Heart right ventricle (tissue), 16 donors: ENCODE measurements around the gene STAMBP. TPM values are rescaled to one million over a fixed set of nuclear protein-coding genes. Genes with fewer than 3 reads are reported as not detected.

Source experiments
- ATAC-seq, 8 donors: fragments of 200-7000 bp; cut with Tn5 transposase; one replicate each; pipeline ENCODE4 v1.9.1; 2020; ENCODE audit warnings: mild to moderate bottlenecking in 8 of 8, moderate library complexity in 8 of 8, moderate number of reproducible peaks in 1 of 8
- DNase-seq, 2 donors: peaks; one replicate each; pipeline ENCODE4 v3.0.0-alpha.2; 2020
- H3K27ac ChIP-seq, 10 donors: fragments of 200-600 bp; sonication (generic) in 2 of 10; one replicate each; pipeline versions ENCODE4 v1.5.0 to v1.8.0; 2020 to 2022; ENCODE audit warnings: mild to moderate bottlenecking in 3 of 10
- H3K27me3 ChIP-seq, 7 donors: fragments of 200-600 bp; one replicate each; pipeline ENCODE4 v1.8.0; 2021 to 2022; ENCODE audit warnings: mild to moderate bottlenecking in 2 of 7
- H3K36me3 ChIP-seq, 9 donors: fragments of 200-600 bp; sonication (generic) in 1 of 9; one replicate each; pipeline versions ENCODE4 v1.5.0 to v1.8.0; 2020 to 2022; ENCODE audit warnings: mild to moderate bottlenecking in 2 of 9
- H3K4me1 ChIP-seq, 9 donors: fragments of 200-600 bp; sonication (generic) in 1 of 9; one replicate each; pipeline versions ENCODE4 v1.5.0 to v1.8.0; 2020 to 2022; ENCODE audit warnings: mild to moderate bottlenecking in 4 of 9
- H3K4me3 ChIP-seq, 10 donors: fragments of 200-600 bp; sonication (generic) in 2 of 10; one replicate each; pipeline versions ENCODE4 v1.5.0 to v1.8.0; 2020 to 2022; ENCODE audit warnings: mild to moderate bottlenecking in 7 of 10, moderate library complexity in 2 of 10
- H3K9me3 ChIP-seq, 11 donors: fragments of 200-600 bp in 10 of 11; sonication (generic) in 2 of 11; one replicate each; pipeline versions ENCODE4 v1.5.0 to v1.8.0; 2013 to 2022; ENCODE audit warnings: mild to moderate bottlenecking in 2 of 11, control low read depth in 1 of 11, moderate library complexity in 1 of 11
- WGBS, 2 donors: extraction: QIAGEN DNeasy Blood & Tissue Kit; methylation state at CpG; one replicate each; pipeline ENCODE4 v1.1.7; 2013; ENCODE audit warnings: inconsistent platforms in 1 of 2; 5-methylcytosine and 5-hydroxymethylcytosine counted together
- intact Hi-C, 10 donors: fragments of 100-400 bp; cut with DNase I; formaldehyde crosslinking; loops; one replicate each; pipeline versions ENCODE4 v1.11.1 to v1.14.2; 2022
- polyA plus RNA-seq, 2 donors: library from polyadenylated mRNA; stranded (reverse); fragments of 200-250 nt; gene quantifications; one replicate each; pipeline ENCODE4 v1.2.3, GENCODE V29; 2013
- total RNA-seq, 10 donors: library from RNA; stranded (reverse); fragmentation: NEBNext Ultra II Directional in 3 of 10; extraction: Animal tissue kit (Norgen Biotek cat#: 25700) in 3 of 10; gene quantifications; one replicate each; pipeline versions ENCODE4 v1.2.1 to v1.2.4, GENCODE V29; 2021 to 2023
- TF ChIP-seq, protein P1 (sequence below), 9 donors: fragments of 200-600 bp; sonication (generic) in 2 of 9; IDR thresholded peaks; one replicate each; pipeline versions ENCODE4 v1.5.0 to v1.8.0; 2021 to 2022; ENCODE audit warnings: antibody characterized with exemption in 9 of 9, mild to moderate bottlenecking in 5 of 9, moderate library complexity in 1 of 9
- donor health status: Arrhythmogenic right ventricular cardiomyopathy.
- donor health status: ischemic (EF 13 %, LVEDD 7.1; RV severe dilation, severe dysfunction).
- donor health status: healthy with polysubstance abuse.
- donor health status: DM: no; HTN: yes; CAD: no.
- donor health status: DM: no; HTN: no; CAD: no.
- donor health status: ischemic (EF 25% LVEDD 6.9; RV normal size, moderate dysfunction).
- donor health status: ischemic (EF 25% LVEDD 5.7; RV mildly dilated, moderate dysfunction).
- donor health status: healthy.
- donor health status: DM: yes; HTN: yes; CAD: no.
- donor health status: Ischemic cardiomyopathy.
- donor health status: ischemic (EF 35%, LVEDD 5.7; RV mildly dilated, moderate dysfunction).
- donor health status: nonischemic (EF 11% LVEDD 7.7; RV severe dilation, severe dysfunction).
- donor health status: DM: yes; HTN: yes; CAD: no.
- donor health status: PGD.
- donor health status: ischemic (EF 29% LVEDD 5.4; RV normal size, mild dysfunction).
- donor health status: nonischemic (EF 23%, LVEDD 6.1; RV moderate dilation, normal function).

Gene STAMBP
- total and polyA plus RNA-seq, 12 donors = 12.1 to 37.5 (median 32.3) TPM

DNA sequence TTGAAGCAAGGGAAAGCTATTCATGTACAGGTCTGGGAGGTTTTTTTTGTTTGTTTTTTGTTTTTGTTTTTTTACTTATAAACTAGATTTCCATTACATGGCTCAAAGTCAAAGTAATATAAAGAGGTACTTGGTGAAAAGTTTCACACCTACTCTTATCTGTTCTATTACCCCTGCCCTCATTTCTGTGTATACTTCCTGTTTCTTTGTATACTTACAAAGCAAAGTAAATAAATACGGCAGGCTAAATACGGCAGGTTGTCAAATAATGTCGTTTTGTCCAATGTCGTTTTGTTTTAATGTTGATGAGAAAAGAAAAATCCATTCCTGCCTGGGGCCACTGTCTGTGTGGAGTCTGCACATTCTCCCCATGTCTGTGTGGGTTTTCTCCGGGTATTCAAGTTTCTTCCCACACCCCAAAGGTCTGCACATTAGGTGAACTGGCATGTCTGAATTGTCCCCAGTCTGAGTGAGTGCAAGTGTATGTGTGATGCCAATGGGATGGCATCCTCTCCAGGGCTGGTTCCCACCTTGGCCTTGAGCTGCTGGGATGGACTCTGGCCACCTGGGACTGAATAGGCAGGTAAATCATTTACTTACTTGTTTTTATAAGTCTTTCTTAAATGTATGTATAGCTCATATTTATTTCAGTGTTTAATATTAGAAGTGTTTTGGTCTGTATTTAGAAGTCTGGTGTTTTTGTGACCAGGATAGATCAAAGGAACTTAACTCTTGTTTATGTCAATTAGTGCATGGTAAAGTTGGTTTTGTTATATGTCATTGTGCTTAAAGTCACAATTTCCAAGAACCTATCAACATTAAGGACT lies 13.4 kb downstream of the STAMBP start:
- H3K27me3 ChIP-seq = no peaks in the 10 kb centered on the region
- no peak for ATAC-seq
- intact Hi-C loops = loop anchor here in 1 of 10 donors (5.0 kb wide), 1 partner anchor 1790 kb away; no protein-coding TSS in a partner anchor

DNA sequence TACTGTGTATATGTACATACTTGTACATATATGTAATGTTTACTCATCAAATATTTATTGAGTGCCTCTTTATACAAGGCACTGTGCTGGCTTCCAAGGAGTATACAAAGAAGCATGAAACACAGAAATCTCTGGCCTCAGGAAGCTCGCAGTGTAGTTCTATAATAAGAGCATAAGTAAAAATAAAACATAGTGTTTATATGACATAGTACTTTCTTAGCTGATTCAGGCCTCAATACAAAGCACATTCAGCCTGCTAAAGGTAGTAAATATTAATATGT lies 13.9 kb downstream of the STAMBP start:
- peaks cover 0 to 72% (median 36%) of the 10 kb centered on the region in 9 donors for H3K36me3 ChIP-seq
- intact Hi-C loops = loop anchor here in 1 of 10 donors (5.0 kb wide), 1 partner anchor 1790 kb away; no protein-coding TSS in a partner anchor

More for the DNA sequence above, 13.4 kb downstream of the STAMBP start:
- no peak for DNase-seq
- Histone ChIP-seq H3K27ac (no peak overlapping the region), H3K4me3 (no peak overlapping the region), H3K9me3 (no peaks in the 10 kb centered on the region), H3K4me1 (peaks cover 0 to 20% (median 9%) of the 10 kb centered on the region in 9 donors), H3K36me3 (peaks cover 0 to 67% (median 31%) of the 10 kb centered on the region in 9 donors)
- WGBS, 2 donors = 88 to 91% methylated on average over 5 of the region's 5 CpGs
- TF ChIP-seq, protein P1, sequence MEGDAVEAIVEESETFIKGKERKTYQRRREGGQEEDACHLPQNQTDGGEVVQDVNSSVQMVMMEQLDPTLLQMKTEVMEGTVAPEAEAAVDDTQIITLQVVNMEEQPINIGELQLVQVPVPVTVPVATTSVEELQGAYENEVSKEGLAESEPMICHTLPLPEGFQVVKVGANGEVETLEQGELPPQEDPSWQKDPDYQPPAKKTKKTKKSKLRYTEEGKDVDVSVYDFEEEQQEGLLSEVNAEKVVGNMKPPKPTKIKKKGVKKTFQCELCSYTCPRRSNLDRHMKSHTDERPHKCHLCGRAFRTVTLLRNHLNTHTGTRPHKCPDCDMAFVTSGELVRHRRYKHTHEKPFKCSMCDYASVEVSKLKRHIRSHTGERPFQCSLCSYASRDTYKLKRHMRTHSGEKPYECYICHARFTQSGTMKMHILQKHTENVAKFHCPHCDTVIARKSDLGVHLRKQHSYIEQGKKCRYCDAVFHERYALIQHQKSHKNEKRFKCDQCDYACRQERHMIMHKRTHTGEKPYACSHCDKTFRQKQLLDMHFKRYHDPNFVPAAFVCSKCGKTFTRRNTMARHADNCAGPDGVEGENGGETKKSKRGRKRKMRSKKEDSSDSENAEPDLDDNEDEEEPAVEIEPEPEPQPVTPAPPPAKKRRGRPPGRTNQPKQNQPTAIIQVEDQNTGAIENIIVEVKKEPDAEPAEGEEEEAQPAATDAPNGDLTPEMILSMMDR (IDR thresholded peaks at IDR 0.05) = no peak

DNA sequence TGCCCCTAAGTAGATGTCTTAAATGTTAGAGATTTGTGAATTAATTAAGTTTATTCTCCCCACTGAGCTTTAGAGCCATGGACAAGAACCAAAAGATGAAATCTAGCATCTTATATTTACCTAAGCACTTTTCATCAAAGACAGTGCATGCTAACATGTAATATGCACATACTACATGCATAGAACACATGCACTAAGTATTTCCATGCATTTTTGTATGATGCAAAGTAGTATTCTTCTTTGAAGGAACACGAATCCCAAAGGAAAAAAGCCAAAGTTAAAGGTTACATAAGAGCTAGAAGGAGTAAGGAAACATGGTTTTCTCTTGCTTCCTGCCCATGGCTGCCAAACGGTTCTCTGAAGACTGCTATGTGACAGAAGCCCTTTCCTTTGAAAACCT lies 15.3 kb downstream of the STAMBP start:
- H3K9me3 ChIP-seq = no peaks in the 10 kb centered on the region
- peaks cover 0 to 86% (median 46%) of the 10 kb centered on the region in 9 donors for H3K36me3 ChIP-seq
- H3K27ac ChIP-seq = no peak overlapping the region
- H3K4me1 ChIP-seq = peaks cover 0 to 7% (median 1%) of the 10 kb centered on the region in 9 donors
- H3K4me3 ChIP-seq = no peak overlapping the region
- DNase-seq (no peak), ATAC-seq (no peak)
- TF ChIP-seq, protein P1 (IDR thresholded peaks at IDR 0.05) = no peak
- WGBS, 2 donors = 38 to 63% methylated on average over 2 of the region's 2 CpGs
- H3K27me3 ChIP-seq = no peaks in the 10 kb centered on the region
- intact Hi-C loops = loop anchor here in 1 of 10 donors (5.0 kb wide), 1 partner anchor 1788 kb away; no protein-coding TSS in a partner anchor

More for the DNA sequence above, 13.9 kb downstream of the STAMBP start:
- WGBS, 2 donors = 82 to 90% methylated on average over 1 of the region's 1 CpG
- peaks cover 0 to 18% (median 9%) of the 10 kb centered on the region in 9 donors for H3K4me1 ChIP-seq
- no peak for DNase-seq
- no peaks in the 10 kb centered on the region for H3K27me3 ChIP-seq
- TF ChIP-seq, protein P1 (IDR thresholded peaks at IDR 0.05) = no peak
- H3K27ac ChIP-seq = no peak overlapping the region
- no peak for ATAC-seq
- H3K4me3 ChIP-seq = no peak overlapping the region
- no peaks in the 10 kb centered on the region for H3K9me3 ChIP-seq

DNA sequence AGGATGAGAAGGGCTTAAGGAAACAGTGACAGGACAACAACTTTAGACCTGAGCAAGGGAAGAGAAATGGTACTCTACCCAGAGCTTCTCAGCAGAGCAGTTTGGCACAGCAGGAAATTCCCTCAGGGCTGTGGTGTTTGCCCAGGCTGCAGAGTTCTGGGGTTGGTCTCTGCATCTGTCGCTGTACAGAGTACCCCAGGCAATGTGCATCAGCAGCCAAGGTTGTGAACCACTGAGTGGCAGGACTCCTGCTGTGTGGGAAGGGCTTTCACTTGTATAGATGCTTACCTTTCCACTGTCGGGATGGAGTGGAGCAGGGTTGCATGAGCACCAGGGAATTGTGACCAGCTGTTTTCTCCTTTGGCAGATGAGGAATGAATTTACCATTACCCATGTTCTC lies 21.2 kb downstream of the STAMBP start:
- no peak overlapping the region for H3K4me3 ChIP-seq
- intact Hi-C loops = no loop called here
- H3K9me3 ChIP-seq = no peaks in the 10 kb centered on the region
- 97% methylated on average over 2 of the region's 2 CpGs for WGBS, 2 donors
- no peaks in the 10 kb centered on the region for H3K27me3 ChIP-seq
- DNase-seq (no peak), ATAC-seq (no peak)
- peaks cover 0 to 7% (median 0%) of the 10 kb centered on the region in 9 donors for H3K4me1 ChIP-seq
- no peak overlapping the region for H3K27ac ChIP-seq
- TF ChIP-seq, protein P1 (IDR thresholded peaks at IDR 0.05) = no peak
- H3K36me3 ChIP-seq = peaks cover 0 to 100% (median 76%) of the 10 kb centered on the region in 9 donors
